Osteoblast (primary cell): ENCODE results near the gene GPI. TPM values are rescaled to one million over a fixed set of nuclear protein-coding genes. Genes with fewer than 3 reads are reported as not detected.
"Not testable (repeated sequence)": the region's sequence is repeated elsewhere in the genome, so short reads cannot be mapped to it uniquely, and the experiment has no call there.

ENCODE experiments used
- DNase-seq: peaks from one replicate; pipeline ENCODE4 v3.0.0; 2011; ENCODE audit warnings: low spot score, mixed read lengths; ENCODE audit not compliant: insufficient read length; ENCODE audit errors: missing footprints
- H2AFZ ChIP-seq: 2 replicates; pipeline ENCODE4 v1.6.0; 2011; ENCODE audit warnings: mild to moderate bottlenecking, low read length
- H3K27ac ChIP-seq: 2 replicates; pipeline ENCODE4 v1.5.1; 2011; ENCODE audit warnings: mild to moderate bottlenecking, low read depth, low read length, moderate library complexity
- H3K27me3 ChIP-seq: 2 replicates; pipeline ENCODE4 v1.6.0; 2012; ENCODE audit warnings: mild to moderate bottlenecking, control low read depth, inconsistent platforms, low read length, moderate library complexity; ENCODE audit not compliant: insufficient read depth
- H3K36me3 ChIP-seq: 2 replicates; pipeline ENCODE4 v1.5.1; 2011; ENCODE audit warnings: mild to moderate bottlenecking, low read length, control low read depth, moderate library complexity; ENCODE audit not compliant: insufficient read depth
- H3K4me1 ChIP-seq: 2 replicates; pipeline ENCODE4 v1.5.1; 2011; ENCODE audit warnings: mild to moderate bottlenecking, low read length, control low read depth, moderate library complexity; ENCODE audit not compliant: insufficient read depth
- H3K4me2 ChIP-seq: 2 replicates; pipeline ENCODE4 v1.6.0; 2011; ENCODE audit warnings: mild to moderate bottlenecking, low read length; ENCODE audit not compliant: insufficient read depth
- H3K4me3 ChIP-seq: fragments of 200-600 bp; sonication (generic); 3 replicates; pipeline ENCODE4 v1.5.1; 2012; ENCODE audit warnings: mild to moderate bottlenecking, low read length, inconsistent platforms; ENCODE audit not compliant: insufficient read depth
- H3K79me2 ChIP-seq: 2 replicates; pipeline ENCODE4 v1.6.0; 2012; ENCODE audit warnings: mild to moderate bottlenecking, low read length, control low read depth, inconsistent platforms; ENCODE audit not compliant: insufficient read depth
- H3K9me3 ChIP-seq: 2 replicates; pipeline ENCODE4 v1.5.1; 2011; ENCODE audit warnings: low read depth, low read length, control low read depth
- H4K20me1 ChIP-seq: 2 replicates; pipeline ENCODE4 v1.6.0; 2012; ENCODE audit warnings: mild to moderate bottlenecking, low read length, control low read depth; ENCODE audit not compliant: insufficient read depth
- CTCF ChIP-seq: IDR thresholded peaks from 2 replicates; pipeline ENCODE4 v1.5.1; 2011; ENCODE audit warnings: mild to moderate bottlenecking, low read depth, low read length, moderate library complexity; ENCODE audit errors: extremely low read depth
- total RNA-seq: library from RNA; depleted of rRNA; stranded (reverse); fragments of >200 nt; gene quantifications from 2 replicates; pipeline ENCODE4 v1.2.3, GENCODE V29; 2012

Gene GPI
- total RNA-seq, 1 donor: 133 TPM

- peaks cover 90% of the 10 kb centered on the region for H3K36me3 ChIP-seq
- peaks cover 4% of the 10 kb centered on the region for H3K79me2 ChIP-seq
- H2AFZ ChIP-seq: no peak overlapping the region
- H3K4me3 ChIP-seq: no peak overlapping the region
- H4K20me1 ChIP-seq: peaks cover 27% of the 10 kb centered on the region
- DNase-seq: no peak
- no peak for TF ChIP-seq CTCF
- H3K27ac ChIP-seq: no peak overlapping the region
- H3K4me2 ChIP-seq: no peak overlapping the region
- no peaks in the 10 kb centered on the region for H3K9me3 ChIP-seq
- H3K27me3 ChIP-seq: no peaks in the 10 kb centered on the region
- H3K4me1 ChIP-seq: no peaks in the 10 kb centered on the region
Measured at GRCh38 chr19:34386645-34387445, 21.8 kb downstream of the GPI start.

DNA sequence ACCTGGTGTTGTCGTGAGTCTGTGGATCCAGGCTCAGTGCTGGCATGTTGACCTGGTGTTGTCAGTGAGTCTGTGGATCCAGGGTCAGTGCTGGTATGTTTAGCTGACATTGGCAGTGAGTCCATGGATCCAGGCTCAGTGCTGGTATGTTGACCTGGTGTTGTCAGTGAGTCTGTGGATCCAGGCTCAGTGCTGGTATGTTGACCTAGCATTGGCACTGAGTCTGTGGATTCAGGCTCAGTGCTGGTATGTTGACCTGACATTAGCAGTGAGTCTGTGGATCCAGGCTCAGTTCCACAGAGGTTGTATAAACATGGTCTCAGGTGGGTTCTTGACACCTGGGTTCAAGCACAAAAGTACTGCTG is 22.4 kb downstream of the GPI start:
- Histone ChIP-seq H3K27ac (no peak overlapping the region), H3K27me3 (no peaks in the 10 kb centered on the region), H3K9me3 (no peaks in the 10 kb centered on the region), H4K20me1 (peaks cover 27% of the 10 kb centered on the region), H3K4me2 (no peak overlapping the region), H3K79me2 (peaks cover 4% of the 10 kb centered on the region), H3K36me3 (peaks cover 90% of the 10 kb centered on the region), H3K4me3 (no peak overlapping the region), H2AFZ (no peak overlapping the region), H3K4me1 (no peaks in the 10 kb centered on the region)
- no peak for TF ChIP-seq CTCF
- DNase-seq: no peak

DNA sequence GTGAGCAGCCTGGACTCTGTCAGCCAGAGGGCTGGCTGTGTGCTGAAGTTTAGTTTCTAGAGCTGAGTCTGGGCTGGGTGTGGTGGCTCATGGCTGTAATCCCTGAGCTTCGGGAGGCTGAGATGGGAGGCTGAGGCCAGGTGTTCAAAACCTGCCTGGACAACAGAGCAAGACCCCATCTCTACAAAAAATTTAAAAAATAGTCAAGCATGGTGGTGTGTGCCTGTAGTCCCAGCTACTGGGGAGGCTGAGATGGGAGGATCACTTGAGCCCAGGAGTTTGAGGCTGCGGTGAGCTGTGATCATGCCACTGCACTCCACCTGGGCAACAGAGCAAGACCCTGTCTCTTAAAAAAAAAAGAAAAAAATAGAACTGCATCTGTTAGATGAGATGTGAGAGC is 23.7 kb downstream of the GPI start:
- not testable (repeated sequence) for H3K9me3 ChIP-seq, H3K27me3 ChIP-seq, H2AFZ ChIP-seq, H3K27ac ChIP-seq, H3K4me2 ChIP-seq, H3K4me3 ChIP-seq, DNase-seq, H3K4me1 ChIP-seq, H3K79me2 ChIP-seq
- peaks cover 27% of the 10 kb centered on the region for H4K20me1 ChIP-seq
- H3K36me3 ChIP-seq: peaks cover 86% of the 10 kb centered on the region

DNA sequence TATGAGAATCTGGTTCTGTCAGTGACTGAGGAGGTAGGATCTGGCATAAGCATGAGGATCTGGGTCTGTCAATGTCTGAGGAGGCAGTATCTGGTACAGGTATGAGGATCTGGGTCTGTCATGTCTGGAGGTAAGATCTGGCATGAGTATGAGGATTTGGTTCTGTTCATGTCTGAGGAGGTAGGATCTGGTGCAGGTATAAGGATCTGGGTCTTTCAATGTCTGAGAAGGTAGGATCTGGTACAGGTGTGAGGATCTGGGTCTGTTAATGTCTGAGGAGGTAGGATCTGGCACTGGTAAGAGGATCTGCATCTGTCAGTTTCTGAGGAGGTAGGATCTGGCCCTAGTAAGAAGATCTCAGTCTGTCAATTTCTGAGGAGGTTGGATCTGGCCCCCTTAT is 26.8 kb downstream of the GPI start:
- H3K27ac ChIP-seq: no peak overlapping the region
- H3K4me2 ChIP-seq: no peak overlapping the region
- no peaks in the 10 kb centered on the region for H3K4me1 ChIP-seq
- no peak for TF ChIP-seq CTCF
- H2AFZ ChIP-seq: no peak overlapping the region
- peaks cover 4% of the 10 kb centered on the region for H3K79me2 ChIP-seq
- H3K4me3 ChIP-seq: no peak overlapping the region
- H3K9me3 ChIP-seq: no peaks in the 10 kb centered on the region
- no peak for DNase-seq
- H3K27me3 ChIP-seq: no peaks in the 10 kb centered on the region
- H3K36me3 ChIP-seq: peaks cover 84% of the 10 kb centered on the region
- H4K20me1 ChIP-seq: peaks cover 28% of the 10 kb centered on the region
